Endothelial cell of umbilical vein (primary cell): ENCODE data around the gene PTPRE. TPM values are rescaled to one million over a fixed set of nuclear protein-coding genes. Genes with fewer than 3 reads are reported as not detected.
A peak's percentile ranks its signal among the peaks of the same experiment; 100 is the strongest.

Experiments
- BruUV-seq: library from RNA; stranded (reverse); fragments of 400-500 nt; replicated peaks from 2 replicates; lab custom pipeline; 2021; lab: Mats Ljungman, UMichigan
- CTCF ChIA-PET: fragments of 300-600, 350-600 bp; sonication (Branson Sonifier 250); formaldehyde crosslinking; loops from one replicate; lab custom pipeline; 2021; ENCODE audit warnings: antibody characterized with exemption, inconsistent platforms; lab: Charles Lee
- POLR2A ChIA-PET: fragments of 300-600, 350-600 bp; sonication (Branson Sonifier 250); formaldehyde crosslinking; loops from one replicate; lab custom pipeline; 2021; ENCODE audit warnings: antibody characterized with exemption, inconsistent platforms; lab: Charles Lee
- DNase-seq: peaks from one replicate; pipeline ENCODE4 v3.0.0-alpha.2; 2011; ENCODE audit warnings: low read depth, low spot score
- FAIRE-seq: peaks from 2 replicates; lab custom pipeline; 2011; peaks lifted over from hg19 to GRCh38; lab: Jason Lieb, UNC
- H2AFZ ChIP-seq: 2 replicates; pipeline ENCODE4 v1.6.0; 2012; ENCODE audit warnings: low read depth, low read length, control low read depth, inconsistent platforms
- H3K27ac ChIP-seq: 2 replicates; pipeline ENCODE4 v1.5.1; 2011; ENCODE audit warnings: low read depth, mild to moderate bottlenecking, control low read depth, low read length, moderate library complexity; ENCODE audit not compliant: insufficient read depth
- H3K27me3 ChIP-seq, 2 experiments: 2 replicates each; pipeline versions ENCODE4 v1.6.0 to v1.6.1; 2011; ENCODE audit warnings: low read length in 2 of 2, mixed read lengths in 1 of 2; ENCODE audit not compliant: control insufficient read depth in 2 of 2, insufficient read depth in 2 of 2
- H3K36me3 ChIP-seq, 2 experiments: 2 replicates in 1 of 2; 3 replicates in 1 of 2; pipeline ENCODE4 v1.5.1; 2011; ENCODE audit warnings: low read length in 2 of 2, mild to moderate bottlenecking in 1 of 2, moderate library complexity in 1 of 2; ENCODE audit not compliant: control insufficient read depth in 2 of 2, insufficient read depth in 2 of 2; ENCODE audit errors: extremely low read depth in 1 of 2
- H3K4me1 ChIP-seq: 3 replicates; pipeline ENCODE4 v1.5.1; 2011; ENCODE audit warnings: mild to moderate bottlenecking, low read length; ENCODE audit not compliant: control insufficient read depth, insufficient read depth; ENCODE audit errors: extremely low read depth
- H3K4me2 ChIP-seq: 2 replicates; pipeline ENCODE4 v1.6.1; 2011; ENCODE audit warnings: low read length, control low read depth, mixed read lengths; ENCODE audit not compliant: insufficient read depth
- H3K4me3 ChIP-seq, 3 experiments: fragments of 200-600 bp in 1 of 3; sonication (generic), shearing (Covaris generic) in 1 of 3; replicated peaks in 1 of 3; 2 replicates each; pipeline ENCODE4 v1.5.1; 2011 to 2016; ENCODE audit warnings: control low read depth in 3 of 3, low read length in 3 of 3, mild to moderate bottlenecking in 2 of 3, inconsistent platforms in 1 of 3, low read depth in 1 of 3, moderate library complexity in 1 of 3; ENCODE audit not compliant: insufficient read depth in 1 of 3
- H3K79me2 ChIP-seq: 2 replicates; pipeline ENCODE4 v1.6.0; 2012; ENCODE audit warnings: low read length, inconsistent platforms; ENCODE audit not compliant: control insufficient read depth, insufficient read depth
- H3K9ac ChIP-seq: replicated peaks from 2 replicates; pipeline ENCODE3; 2011; ENCODE audit warnings: low read length, control low read depth; ENCODE audit not compliant: insufficient read depth; ENCODE audit errors: extremely low read depth
- H3K9me1 ChIP-seq: replicated peaks from 3 replicates; pipeline ENCODE4 v1.6.0; 2011; ENCODE audit warnings: mild to moderate bottlenecking, low read length; ENCODE audit not compliant: control insufficient read depth, insufficient read depth; ENCODE audit errors: extremely low read depth
- H3K9me3 ChIP-seq: replicated peaks from 2 replicates; pipeline ENCODE4 v1.5.1; 2012; ENCODE audit warnings: low read length, inconsistent platforms; ENCODE audit not compliant: control insufficient read depth, insufficient read depth
- H4K20me1 ChIP-seq: replicated peaks from 2 replicates; pipeline ENCODE3; 2011; ENCODE audit warnings: mild to moderate bottlenecking, low read length; ENCODE audit not compliant: control insufficient read depth, insufficient read depth; ENCODE audit errors: extremely low read depth
- EZH2 ChIP-seq: IDR thresholded peaks from 2 replicates; pipeline ENCODE4 v1.6.1; 2012; ENCODE audit warnings: borderline replicate concordance, low read depth, mild to moderate bottlenecking, moderate library complexity, low read length, inconsistent platforms; ENCODE audit not compliant: severe bottlenecking
- FOS ChIP-seq: IDR thresholded peaks from 2 replicates; pipeline ENCODE4 v1.6.1; 2011; ENCODE audit warnings: mild to moderate bottlenecking, low read length, moderate library complexity, borderline replicate concordance; ENCODE audit not compliant: insufficient read depth
- GATA2 ChIP-seq: IDR thresholded peaks from 2 replicates; pipeline ENCODE4 v1.7.0; 2011; ENCODE audit warnings: low read depth, mild to moderate bottlenecking, moderate library complexity, mixed read lengths, low read length; ENCODE audit not compliant: insufficient read length, insufficient read depth
- JUN ChIP-seq: IDR thresholded peaks from 2 replicates; pipeline ENCODE4 v1.6.1; 2011; ENCODE audit warnings: borderline replicate concordance, low read depth; ENCODE audit not compliant: insufficient read length, insufficient read depth
- MYC ChIP-seq: IDR thresholded peaks from one replicate; pipeline ENCODE4 v1.6.1; 2011; ENCODE audit warnings: mild to moderate bottlenecking, low read depth, low read length
- POLR2A ChIP-seq: IDR thresholded peaks from 2 replicates; pipeline ENCODE4 v1.6.1; 2012; ENCODE audit warnings: low read depth, mild to moderate bottlenecking, control low read depth, low read length
- POLR2AphosphoS5 ChIP-seq: IDR thresholded peaks from 2 replicates; pipeline ENCODE4 v1.6.1; 2012; ENCODE audit warnings: low read depth, mild to moderate bottlenecking, control low read depth, low read length, moderate library complexity; ENCODE audit not compliant: insufficient read depth
- dilution Hi-C: fragments of 300-500 bp; cut with MboI; formaldehyde crosslinking; loops from one replicate; pipeline ENCODE4 v1.15.0; 2019; ENCODE audit warnings: low sequenced_read_pairs; ENCODE audit not compliant: extremely low pct_ligation_motif_present
- intact Hi-C: fragments of 100-400 bp; cut with micrococcal nuclease; formaldehyde crosslinking; loops from one replicate; pipeline ENCODE4 v1.10.0; 2022
- polyA plus RNA-seq, 4 experiments: library from polyadenylated mRNA; depleted of rRNA in 3 of 4; stranded (reverse) in 3 of 4; unstranded in 1 of 4; fragments of >200 nt; gene quantifications; 2 replicates each; pipeline versions ENCODE4 v1.2.1 to v1.2.3, GENCODE V29; 2011 to 2012; ENCODE audit warnings: missing spikeins in 1 of 4
- total RNA-seq: library from RNA; stranded (reverse); gene quantifications from 2 replicates; pipeline ENCODE4 v1.2.3, GENCODE V29; 2021
- TF ChIP-seq, protein P1 (sequence below): IDR thresholded peaks from 2 replicates; pipeline ENCODE4 v1.6.1; 2011; ENCODE audit not compliant: insufficient read depth, insufficient read length
- TF ChIP-seq, protein P2 (sequence below), 2 donors: IDR thresholded peaks; 1 replicate in 1 of 2; 2 replicates in 1 of 2; pipeline ENCODE4 v1.5.1; 2011; ENCODE audit warnings: low read length in 2 of 2, mild to moderate bottlenecking in 2 of 2, moderate library complexity in 2 of 2, control low read depth in 1 of 2, inconsistent platforms in 1 of 2, low read depth in 1 of 2; ENCODE audit not compliant: insufficient read depth in 1 of 2; ENCODE audit errors: extremely low read depth in 1 of 2

Gene PTPRE
- total and polyA plus RNA-seq, 2 donors (not counting 3 experiments of a cell fraction or from before 2014, with no cell fraction given): 37.3 to 116 TPM

DNA sequence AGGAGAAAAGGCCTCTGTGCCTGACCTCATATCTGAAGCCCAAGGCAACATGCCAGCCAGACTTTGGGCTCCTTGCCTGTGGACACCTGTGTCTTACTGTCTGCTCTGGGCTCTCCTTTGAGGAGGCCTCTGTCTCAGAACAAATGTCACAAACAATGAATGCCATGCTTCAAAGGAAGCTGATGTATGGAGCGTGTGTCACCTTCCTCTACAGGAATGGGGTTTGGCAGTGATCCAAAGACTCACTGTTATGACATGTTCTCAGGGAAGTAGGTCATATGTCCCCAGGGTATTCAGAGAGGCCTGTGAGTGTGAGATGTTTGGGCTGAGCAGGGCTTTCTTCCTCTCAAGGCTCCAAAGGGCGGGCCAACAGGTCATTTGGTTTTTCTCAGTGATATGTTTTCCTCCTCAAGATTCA is 38.4 kb downstream of the PTPRE start:
- Histone ChIP-seq H3K9me1 (no peaks in the 10 kb centered on the region), H3K4me1 (peaks cover 77% of the 10 kb centered on the region), H2AFZ (no peak overlapping the region), H3K36me3 (no peaks in the 10 kb centered on the region), H3K79me2 (peaks cover 3% of the 10 kb centered on the region), H4K20me1 (no peaks in the 10 kb centered on the region), H3K27ac (peak overlapping the region; percentile 92), H3K27me3 (no peaks in the 10 kb centered on the region), H3K9ac (peak overlapping the region; percentile 59), H3K4me3 (no peak overlapping the region), H3K9me3 (no peaks in the 10 kb centered on the region), H3K4me2 (peak overlapping the region; percentile 50)
- CTCF ChIA-PET: interaction anchor here (1.3 kb wide), 2 partner anchors 20 to 37 kb away, joined by 3 to 6 read pairs; no protein-coding TSS in a partner anchor
- peak; percentile 94 for DNase-seq
- FAIRE-seq: peak; percentile 97
- intact Hi-C loops (loop anchor here (1.0 kb wide), 7 partner anchors 23 to 66 kb away; no protein-coding TSS in a partner anchor), dilution Hi-C loops (no loop called here)
- peak; percentile 47 for TF ChIP-seq GATA2
- no peak for TF ChIP-seq EZH2
- peak; percentile 81 for TF ChIP-seq FOS
- TF ChIP-seq, protein P1, sequence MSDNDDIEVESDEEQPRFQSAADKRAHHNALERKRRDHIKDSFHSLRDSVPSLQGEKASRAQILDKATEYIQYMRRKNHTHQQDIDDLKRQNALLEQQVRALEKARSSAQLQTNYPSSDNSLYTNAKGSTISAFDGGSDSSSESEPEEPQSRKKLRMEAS: peak; percentile 35
- TF ChIP-seq POLR2AphosphoS5: peak; percentile 86
- TF ChIP-seq MYC: no peak
- peak; percentile 94 for TF ChIP-seq JUN
- peak; percentile 63 for TF ChIP-seq POLR2A
- TF ChIP-seq, protein P2, sequence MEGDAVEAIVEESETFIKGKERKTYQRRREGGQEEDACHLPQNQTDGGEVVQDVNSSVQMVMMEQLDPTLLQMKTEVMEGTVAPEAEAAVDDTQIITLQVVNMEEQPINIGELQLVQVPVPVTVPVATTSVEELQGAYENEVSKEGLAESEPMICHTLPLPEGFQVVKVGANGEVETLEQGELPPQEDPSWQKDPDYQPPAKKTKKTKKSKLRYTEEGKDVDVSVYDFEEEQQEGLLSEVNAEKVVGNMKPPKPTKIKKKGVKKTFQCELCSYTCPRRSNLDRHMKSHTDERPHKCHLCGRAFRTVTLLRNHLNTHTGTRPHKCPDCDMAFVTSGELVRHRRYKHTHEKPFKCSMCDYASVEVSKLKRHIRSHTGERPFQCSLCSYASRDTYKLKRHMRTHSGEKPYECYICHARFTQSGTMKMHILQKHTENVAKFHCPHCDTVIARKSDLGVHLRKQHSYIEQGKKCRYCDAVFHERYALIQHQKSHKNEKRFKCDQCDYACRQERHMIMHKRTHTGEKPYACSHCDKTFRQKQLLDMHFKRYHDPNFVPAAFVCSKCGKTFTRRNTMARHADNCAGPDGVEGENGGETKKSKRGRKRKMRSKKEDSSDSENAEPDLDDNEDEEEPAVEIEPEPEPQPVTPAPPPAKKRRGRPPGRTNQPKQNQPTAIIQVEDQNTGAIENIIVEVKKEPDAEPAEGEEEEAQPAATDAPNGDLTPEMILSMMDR (IDR thresholded peaks at IDR 0.05; ENCODE audit: extremely low read depth in 1 of 2, insufficient read depth in 1 of 2, low read depth in 1 of 2, low read length in 2 of 2): no peak
- no TSS peak for BruUV-seq
- POLR2A ChIA-PET: no interaction called here
